HUDEP-2 (cell line): Measurements from ENCODE around the gene TLE4.
"Not testable (repeated sequence)": the region's sequence is repeated elsewhere in the genome, so short reads cannot be mapped to it uniquely, and the experiment has no call there.

Experiments used
- DNase-seq, 76 experiments: peaks; one replicate each; lab custom pipeline; 2025; ENCODE audit not compliant: unreplicated experiment in 76 of 76; lab: John Stamatoyannopoulos, UW

The TLE4 gene

DNA sequence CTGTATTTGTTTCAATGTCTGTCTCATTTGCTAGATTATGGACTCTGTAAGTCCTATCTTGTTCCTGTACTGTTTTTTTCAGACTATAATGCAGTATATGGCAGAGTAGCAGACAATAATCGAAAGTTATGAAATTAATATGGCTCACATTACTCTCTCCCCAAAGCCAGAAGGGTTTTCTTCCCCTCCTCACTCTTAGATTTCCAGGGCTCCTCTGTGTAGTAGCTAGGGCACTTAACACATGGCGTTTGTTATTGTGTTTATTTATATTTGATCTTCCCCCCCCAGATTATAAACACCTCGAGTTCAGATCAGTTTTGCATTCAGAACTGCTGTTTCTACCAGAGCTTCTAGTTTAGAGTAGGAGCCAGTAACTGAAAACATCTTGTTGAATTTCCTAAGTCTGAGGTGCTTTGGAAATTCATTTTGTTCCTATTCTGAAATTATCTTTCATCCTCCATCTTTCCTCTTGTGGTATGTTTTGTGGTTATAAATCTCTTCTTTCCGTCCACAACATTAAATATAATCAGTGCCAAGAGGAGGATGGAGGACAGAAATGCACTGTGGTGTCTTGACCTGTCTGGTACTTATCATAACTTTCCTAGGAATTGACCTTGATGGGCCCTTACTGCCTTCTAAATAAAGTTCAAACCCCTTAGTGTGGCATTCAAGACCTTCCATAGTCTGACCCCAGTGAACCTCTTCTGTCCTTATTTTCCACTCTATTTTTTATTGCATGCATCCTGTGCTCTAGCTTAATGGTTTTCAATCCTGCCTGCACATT is 27.0 kb downstream of the TLE4 start:
- DNase-seq, result no peak

DNA sequence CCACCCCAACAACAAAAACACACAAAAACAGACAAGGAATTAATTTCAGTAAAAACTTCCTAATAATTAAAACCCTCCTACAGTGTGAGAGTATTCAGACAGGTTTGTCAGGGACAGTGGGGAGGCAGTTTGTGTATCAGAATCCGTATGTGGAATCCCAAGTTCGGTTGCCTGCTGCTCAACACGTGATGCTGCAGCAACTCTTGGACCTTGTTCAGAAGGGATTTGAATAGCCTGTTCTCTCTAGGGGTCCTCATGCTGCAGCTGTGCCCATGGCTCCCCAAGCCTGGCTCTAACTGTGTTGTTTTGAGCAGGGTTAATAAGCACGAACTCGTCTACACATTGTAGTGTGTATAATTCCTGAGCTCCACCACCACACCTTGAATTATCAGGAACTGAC is 28.7 kb downstream of the TLE4 start:
- DNase-seq, result no peak

DNA sequence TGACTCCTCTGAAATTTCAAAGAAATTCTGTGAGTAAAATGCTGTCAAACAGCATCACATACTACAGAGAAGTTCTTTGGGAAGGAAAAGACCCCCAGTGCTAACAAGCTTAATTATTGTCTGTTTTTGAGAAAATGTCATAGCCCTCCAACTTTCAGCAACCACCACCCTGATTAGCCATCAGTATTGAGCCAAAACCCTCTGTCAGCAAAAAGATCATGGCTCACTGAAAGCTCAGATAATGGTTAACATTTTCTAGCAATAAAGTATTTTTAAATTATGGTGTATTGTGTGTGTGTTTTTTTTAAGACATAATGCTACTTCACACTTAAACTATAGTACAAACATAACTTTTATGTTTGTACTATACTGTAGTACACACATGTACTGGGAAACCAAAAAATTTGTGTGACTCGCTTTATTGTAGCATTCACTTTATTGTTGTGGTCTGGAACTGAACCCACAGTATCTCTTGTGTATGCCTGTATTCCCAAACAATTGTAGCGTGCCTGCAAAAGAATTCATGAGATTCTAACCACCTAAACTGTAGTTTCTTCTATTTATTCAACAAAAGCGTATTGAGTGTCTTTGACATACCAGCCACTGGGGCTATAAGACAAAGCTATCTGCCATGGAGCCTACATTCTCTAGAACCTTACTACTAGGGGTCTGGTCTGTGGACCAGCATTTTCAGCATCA is 31.6 kb downstream of the TLE4 start:
- DNase-seq, result no peak

- no peak for DNase-seq
Measured at GRCh38 chr9:79604149-79604548, 32.4 kb downstream of the TLE4 start.

GRCh38 chr9:79604921-79605562 is 33.3 kb downstream of the TLE4 start:
- no peak for DNase-seq

GRCh38 chr9:79606529-79606928 is 34.8 kb downstream of the TLE4 start:
- DNase-seq, result not testable (repeated sequence)

DNA sequence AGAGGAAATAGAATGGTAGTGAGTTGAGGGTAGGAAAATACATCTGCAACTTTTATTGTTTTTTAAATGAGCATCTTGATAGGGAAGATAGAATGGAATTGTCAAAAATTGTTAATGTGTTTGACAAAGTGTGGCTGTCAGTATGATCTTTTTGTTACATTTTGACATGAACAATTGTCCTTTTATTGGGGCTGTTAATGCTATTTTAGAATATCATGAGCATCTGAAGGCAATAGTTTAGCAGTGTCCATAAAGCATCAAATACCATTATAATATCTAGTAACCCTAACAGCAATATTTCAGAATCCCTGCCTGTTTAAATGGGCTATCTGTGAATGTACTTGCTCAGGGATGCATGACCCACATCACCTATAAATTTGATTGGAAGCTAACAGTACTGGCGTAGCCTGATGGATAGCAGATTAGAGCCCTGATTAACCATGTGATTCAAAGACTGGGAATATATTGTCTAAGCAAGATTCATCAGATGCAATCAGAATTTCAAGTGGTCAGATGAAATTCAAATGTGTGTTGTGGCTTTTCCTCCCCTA is 37.8 kb downstream of the TLE4 start:
- DNase-seq, result no peak

DNA sequence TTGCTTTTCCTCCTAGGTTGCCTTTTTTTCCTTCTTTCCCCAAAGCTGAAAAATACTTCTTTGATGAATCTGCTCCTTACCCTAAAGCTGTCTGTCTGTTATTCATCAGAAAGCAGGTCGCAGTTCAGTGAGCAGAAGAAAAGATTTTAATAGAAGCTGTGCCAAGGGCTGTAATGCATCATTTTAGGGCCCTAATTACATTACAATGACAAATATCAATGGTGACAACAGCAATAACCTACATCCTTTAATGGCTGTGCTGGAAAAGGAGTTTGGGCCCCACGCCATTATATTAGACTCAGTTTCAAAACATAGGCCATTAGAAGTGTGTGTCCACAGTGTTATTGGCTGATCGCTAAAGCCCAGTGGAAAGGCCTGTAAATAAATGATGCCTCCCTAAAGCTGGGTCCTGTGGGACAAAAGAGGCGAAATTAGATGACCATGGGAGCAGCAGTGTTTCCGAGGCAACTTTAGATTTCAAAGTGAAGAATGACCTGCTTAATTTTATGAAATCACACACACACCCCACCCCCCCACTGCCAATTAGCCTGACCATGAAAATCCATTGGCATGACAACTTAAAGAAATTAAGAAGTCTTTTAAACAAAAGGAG is 38.4 kb downstream of the TLE4 start:
- no peak for DNase-seq

- no peak for DNase-seq
Measured at GRCh38 chr9:79610791-79611614, 39.2 kb downstream of the TLE4 start.

- no peak for DNase-seq
Measured at GRCh38 chr9:79613145-79613544, 41.4 kb downstream of the TLE4 start.

- DNase-seq, result no peak
Measured at GRCh38 chr9:79615038-79615437, 43.3 kb downstream of the TLE4 start.

- no peak for DNase-seq
Measured at GRCh38 chr9:79616013-79616412, 44.2 kb downstream of the TLE4 start.

GRCh38 chr9:79616971-79617370 is 45.2 kb downstream of the TLE4 start:
- DNase-seq, result no peak

GRCh38 chr9:79617395-79617794 is 45.6 kb downstream of the TLE4 start:
- DNase-seq, result no peak

- DNase-seq, result no peak
Measured at GRCh38 chr9:79619930-79620329, 48.2 kb downstream of the TLE4 start.

GRCh38 chr9:79621916-79622575 is 50.3 kb downstream of the TLE4 start:
- DNase-seq, result no peak

DNA sequence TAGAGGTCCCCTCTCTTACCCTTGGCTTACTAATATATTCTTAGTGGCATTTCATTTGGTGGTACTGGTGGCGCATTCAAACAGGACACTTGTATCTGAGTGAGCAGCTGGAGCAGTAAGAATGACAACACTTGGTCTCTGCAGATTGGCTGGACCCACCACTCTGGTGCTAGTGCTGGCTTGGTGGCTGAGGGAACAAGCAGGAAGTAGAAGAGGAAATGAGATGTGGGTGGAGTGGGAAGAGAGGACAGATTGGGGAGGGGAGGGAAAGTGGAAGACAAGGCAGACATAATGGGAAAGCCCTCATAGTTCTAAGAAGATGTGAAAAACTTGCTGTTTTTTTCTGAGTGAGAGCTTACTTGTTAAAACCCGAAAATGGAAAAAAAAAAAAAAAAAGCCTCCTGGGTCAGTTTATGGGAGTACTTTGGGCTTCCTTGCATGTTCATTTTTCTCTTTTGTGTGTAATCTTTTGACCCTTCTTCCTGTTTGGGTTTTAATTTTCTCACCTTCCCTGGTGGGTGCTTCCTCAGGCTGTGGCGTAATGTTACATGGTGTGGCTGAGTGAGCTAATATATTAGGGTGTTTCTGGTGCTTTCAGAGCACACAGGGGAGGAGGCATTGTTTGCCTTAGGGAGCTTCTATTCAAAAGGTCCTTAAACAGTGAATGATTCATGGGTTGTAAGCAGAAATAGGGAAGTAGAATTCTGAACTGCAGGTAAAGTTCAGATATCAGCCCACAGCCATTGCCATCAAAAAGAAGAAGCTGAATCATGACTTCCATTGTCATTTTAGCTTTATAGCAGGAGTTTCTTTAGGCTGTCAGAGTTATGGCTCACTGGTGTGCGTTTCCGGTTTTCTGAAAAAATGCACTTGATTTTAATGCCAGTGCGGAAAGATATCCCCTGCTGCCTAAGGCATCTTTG is 52.3 kb downstream of the TLE4 start:
- DNase-seq, result no peak

- no peak for DNase-seq
Measured at GRCh38 chr9:79629721-79630120, 58.0 kb downstream of the TLE4 start.
